Spinal cord (tissue), 10 donors: ENCODE results near the gene UBR3. TPM values are rescaled to one million over a fixed set of nuclear protein-coding genes. Genes with fewer than 3 reads are reported as not detected.

ENCODE experiments used
- DNase-seq, 6 donors: peaks; one replicate each; pipeline versions ENCODE4 v3.0.0 to v3.0.0-alpha.2; 2013 to 2015; ENCODE audit warnings: low spot score in 6 of 6, low read depth in 4 of 6
- H3K27ac ChIP-seq: one replicate; pipeline ENCODE4 v1.5.1; 2013; ENCODE audit warnings: low read depth, low read length, control low read depth
- H3K27me3 ChIP-seq: one replicate; pipeline ENCODE4 v1.6.1; 2013; ENCODE audit warnings: low read length; ENCODE audit not compliant: control insufficient read depth, insufficient read depth
- H3K36me3 ChIP-seq: one replicate; pipeline ENCODE4 v1.6.1; 2013; ENCODE audit warnings: low read length; ENCODE audit not compliant: control insufficient read depth, insufficient read depth
- H3K4me1 ChIP-seq: one replicate; pipeline ENCODE4 v1.6.1; 2013; ENCODE audit warnings: low read length; ENCODE audit not compliant: control insufficient read depth, insufficient read depth
- H3K4me3 ChIP-seq: one replicate; pipeline ENCODE4 v1.5.1; 2013; ENCODE audit warnings: low read depth, low read length, control low read depth
- H3K9me3 ChIP-seq: one replicate; pipeline ENCODE4 v1.6.1; 2013; ENCODE audit warnings: low read length; ENCODE audit not compliant: control insufficient read depth, insufficient read depth
- WGBS: methylation state at CpG from one replicate; pipeline ENCODE4 v1.1.5; 2013; ENCODE audit warnings: missing lambda C conversion rate; ENCODE audit not compliant: insufficient coverage; 5-methylcytosine and 5-hydroxymethylcytosine counted together
- polyA plus RNA-seq, 2 donors: library from polyadenylated mRNA; unstranded; fragments of 120-200 nt; gene quantifications; one replicate each; pipeline ENCODE4 v1.2.1, GENCODE V29; 2013; ENCODE audit not compliant: insufficient read length in 2 of 2
- total RNA-seq, 2 donors: library from RNA; depleted of rRNA in 1 of 2; stranded (reverse); fragments of 120-200 nt in 1 of 2; fragments of >200 nt in 1 of 2; gene quantifications; one replicate each; pipeline versions ENCODE4 v1.2.3 to v1.2.4, GENCODE V29; 2013 to 2014
- donor health status: healthy.

UBR3 gene
- total and polyA plus RNA-seq, 4 donors: 47.7 to 154 (median 50.0) TPM

DNA sequence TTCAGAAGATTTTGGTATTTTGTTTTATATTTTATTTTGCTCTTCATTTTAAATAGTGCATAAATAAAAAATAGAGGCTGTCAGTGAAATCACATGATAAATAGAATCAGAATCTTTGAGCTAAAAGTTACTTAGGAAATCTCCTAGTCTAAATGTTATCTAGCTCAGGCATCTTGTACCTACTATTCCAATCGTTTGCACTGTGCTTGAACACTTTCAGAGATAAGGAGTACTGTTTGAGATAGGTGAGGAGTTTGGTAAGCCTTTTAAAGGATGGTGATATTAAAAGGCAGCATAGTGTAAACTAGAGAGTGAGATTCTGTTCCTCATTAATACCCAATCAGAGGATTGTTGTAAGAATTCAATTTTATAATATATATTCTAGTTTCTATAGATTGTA is 193.5 kb downstream of the UBR3 start:
- no CpG with 5 or more reads among the region's 1 CpG for WGBS
- H3K4me1 ChIP-seq: no peaks in the 10 kb centered on the region
- no peak overlapping the region for H3K27ac ChIP-seq
- DNase-seq: no peak
- no peaks in the 10 kb centered on the region for H3K36me3 ChIP-seq
- H3K9me3 ChIP-seq: no peaks in the 10 kb centered on the region
- no peak overlapping the region for H3K4me3 ChIP-seq
- H3K27me3 ChIP-seq: no peaks in the 10 kb centered on the region

DNA sequence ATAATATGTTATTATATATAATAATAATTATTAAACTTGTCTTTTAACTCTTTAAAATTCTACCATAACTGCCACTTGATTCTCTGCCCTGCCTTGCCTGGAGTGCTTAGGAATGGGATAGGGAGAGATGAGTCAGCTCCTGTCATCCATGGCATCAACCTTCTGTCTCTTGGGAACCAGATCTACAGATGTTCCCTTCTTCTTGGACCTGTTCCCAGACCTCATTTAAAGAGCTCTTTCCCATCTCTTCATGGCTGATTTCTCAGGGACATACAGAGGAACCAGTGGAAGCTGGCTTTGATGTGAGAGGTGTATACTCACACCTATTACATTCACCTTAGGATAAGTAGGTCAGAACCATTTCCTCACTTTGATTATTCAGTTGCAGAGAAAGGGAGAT is 195.4 kb downstream of the UBR3 start:
- Histone ChIP-seq H3K9me3 (no peaks in the 10 kb centered on the region), H3K4me1 (no peaks in the 10 kb centered on the region), H3K27ac (no peak overlapping the region), H3K27me3 (no peaks in the 10 kb centered on the region), H3K36me3 (no peaks in the 10 kb centered on the region), H3K4me3 (no peak overlapping the region)
- peak in 3 of 6 donors; percentile 4 to 51 (median 10) for DNase-seq

DNA sequence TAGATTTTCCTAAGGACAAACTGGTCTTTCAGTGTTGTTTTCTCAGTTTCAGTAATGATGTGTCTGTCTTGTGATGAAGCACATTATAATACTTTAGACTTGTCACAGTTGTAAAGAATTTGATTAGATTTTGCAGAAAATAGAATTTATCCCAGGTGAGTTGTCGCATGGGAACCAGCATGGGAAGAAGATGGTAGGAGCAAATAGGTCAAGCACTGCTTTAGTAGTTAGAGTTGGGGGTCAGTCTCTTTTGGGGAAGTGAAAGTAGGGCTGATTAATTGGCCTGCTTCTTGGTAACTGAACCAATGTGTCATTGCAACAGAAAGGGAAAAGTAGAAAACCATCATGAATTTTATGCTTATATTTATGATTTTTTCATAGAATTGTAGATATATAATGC is 197.5 kb downstream of the UBR3 start:
- Histone ChIP-seq H3K27ac (no peak overlapping the region), H3K9me3 (no peaks in the 10 kb centered on the region), H3K27me3 (no peaks in the 10 kb centered on the region), H3K36me3 (no peaks in the 10 kb centered on the region), H3K4me3 (no peak overlapping the region), H3K4me1 (no peaks in the 10 kb centered on the region)
- 100% methylated on average over 1 of the region's 1 CpG for WGBS
- DNase-seq: no peak

DNA sequence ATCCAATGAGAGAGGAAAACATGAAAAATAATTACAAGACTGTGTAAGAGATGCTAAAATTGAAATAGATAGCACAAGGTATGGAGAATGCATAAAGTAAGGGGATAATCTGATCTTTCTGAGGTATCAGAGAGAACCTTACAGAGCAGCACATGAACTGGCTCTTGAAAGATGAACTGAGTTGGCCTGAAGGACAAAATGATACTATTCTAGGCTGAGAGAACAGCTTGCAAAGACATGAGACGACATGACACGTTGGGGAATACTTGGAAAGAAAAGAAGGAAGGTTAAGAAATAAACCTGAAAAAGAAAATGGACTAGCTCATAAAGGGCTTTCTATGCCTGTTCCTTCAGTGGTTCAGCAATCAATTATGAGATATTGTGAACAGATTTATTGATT is 198.0 kb downstream of the UBR3 start:
- Histone ChIP-seq H3K27me3 (no peaks in the 10 kb centered on the region), H3K9me3 (no peaks in the 10 kb centered on the region), H3K36me3 (no peaks in the 10 kb centered on the region), H3K4me1 (no peaks in the 10 kb centered on the region), H3K4me3 (no peak overlapping the region), H3K27ac (no peak overlapping the region)
- DNase-seq: no peak
- WGBS: 95% methylated on average over 2 of the region's 2 CpGs

DNA sequence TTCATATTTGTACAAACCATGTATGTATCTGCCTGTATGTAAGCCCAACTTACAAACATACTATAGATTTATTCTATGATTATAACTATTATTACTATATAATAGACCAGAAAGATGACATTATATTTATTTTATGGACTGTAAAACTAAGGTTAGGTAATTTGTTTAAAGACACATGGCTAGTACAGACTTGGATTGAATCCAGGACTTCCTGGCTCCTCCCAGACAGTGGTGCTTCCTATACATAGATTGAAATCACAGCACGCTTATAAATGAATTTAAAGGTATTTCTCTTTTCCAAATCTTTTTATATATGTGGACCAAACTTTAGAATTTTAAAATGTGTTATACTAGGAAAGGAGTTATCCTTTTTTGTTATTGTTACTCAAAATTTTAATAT is 199.1 kb downstream of the UBR3 start:
- Histone ChIP-seq H3K4me3 (no peak overlapping the region), H3K27me3 (no peaks in the 10 kb centered on the region), H3K36me3 (peaks cover 4% of the 10 kb centered on the region), H3K27ac (no peak overlapping the region), H3K9me3 (no peaks in the 10 kb centered on the region), H3K4me1 (no peaks in the 10 kb centered on the region)
- no peak for DNase-seq
- WGBS: no CpG with 5 or more reads among the region's 1 CpG

DNA sequence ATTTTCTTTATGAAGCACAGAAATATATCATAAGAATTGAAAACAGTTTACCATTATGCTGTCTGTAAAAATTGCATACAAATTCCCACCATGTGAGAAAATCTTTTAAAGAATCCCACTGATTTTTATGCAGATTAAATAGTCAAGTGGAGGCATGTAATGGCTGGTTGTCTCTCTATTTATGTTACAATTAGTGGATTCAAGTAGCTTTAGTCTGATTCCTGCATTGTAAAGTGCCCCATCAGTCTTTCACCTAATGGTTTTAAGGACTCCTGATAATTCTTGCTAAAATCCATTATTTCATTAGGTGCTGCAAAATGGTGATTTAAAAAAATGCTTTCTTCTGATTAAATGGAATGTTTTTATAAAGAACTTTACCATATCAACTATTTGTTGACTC is 202.3 kb downstream of the UBR3 start:
- peak in 1 of 6 donors; percentile 26 for DNase-seq
- no peak overlapping the region for H3K27ac ChIP-seq
- H3K27me3 ChIP-seq: no peaks in the 10 kb centered on the region
- H3K4me3 ChIP-seq: no peak overlapping the region
- H3K36me3 ChIP-seq: peaks cover 4% of the 10 kb centered on the region
- no peaks in the 10 kb centered on the region for H3K9me3 ChIP-seq
- no peaks in the 10 kb centered on the region for H3K4me1 ChIP-seq

DNA sequence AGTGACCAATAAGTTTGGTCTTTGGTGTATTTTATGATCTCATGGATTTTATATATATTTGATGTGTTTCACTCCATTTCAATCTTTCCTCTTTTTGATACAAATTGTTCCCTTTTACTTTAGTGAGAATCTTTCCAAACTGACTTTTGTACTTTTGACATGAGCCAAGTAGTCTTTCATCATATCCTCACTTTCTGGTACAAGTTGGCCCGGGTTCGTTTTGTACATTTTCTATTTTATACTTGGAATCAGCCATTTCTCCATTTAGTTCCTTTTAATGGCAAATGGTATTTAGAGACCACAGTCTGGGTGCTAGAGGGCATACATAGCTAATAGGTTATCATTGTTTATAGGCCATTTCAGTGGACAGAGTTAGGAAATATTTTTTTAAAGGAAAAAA is 202.8 kb downstream of the UBR3 start:
- no CpG with 5 or more reads among the region's 2 CpGs for WGBS
- H3K4me3 ChIP-seq: no peak overlapping the region
- H3K9me3 ChIP-seq: no peaks in the 10 kb centered on the region
- no peak for DNase-seq
- no peak overlapping the region for H3K27ac ChIP-seq
- no peaks in the 10 kb centered on the region for H3K4me1 ChIP-seq
- peaks cover 4% of the 10 kb centered on the region for H3K36me3 ChIP-seq
- no peaks in the 10 kb centered on the region for H3K27me3 ChIP-seq

DNA sequence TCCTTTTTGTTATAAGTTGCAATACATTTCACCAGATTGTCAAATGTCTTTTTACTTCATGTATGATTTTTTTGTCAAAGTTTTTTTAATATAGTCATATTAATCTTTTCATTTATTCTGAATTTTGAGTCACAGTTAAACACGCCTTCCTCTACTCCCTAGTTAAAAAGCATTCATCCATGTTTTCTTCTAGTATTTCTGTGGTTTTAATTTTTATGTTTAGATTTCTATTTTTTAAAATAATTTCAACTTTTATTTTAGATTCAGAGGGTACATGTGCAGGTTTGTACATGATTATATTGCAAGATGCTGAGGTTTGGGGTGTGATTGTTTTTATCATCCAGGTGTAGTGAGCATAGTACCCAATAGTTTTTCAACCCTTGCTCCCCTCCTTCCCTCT is 204.0 kb downstream of the UBR3 start:
- H3K27ac ChIP-seq: no peak overlapping the region
- no peaks in the 10 kb centered on the region for H3K9me3 ChIP-seq
- peaks cover 4% of the 10 kb centered on the region for H3K36me3 ChIP-seq
- no peaks in the 10 kb centered on the region for H3K27me3 ChIP-seq
- no peak overlapping the region for H3K4me3 ChIP-seq
- no peak for DNase-seq
- no CpG with 5 or more reads among the region's 1 CpG for WGBS
- no peaks in the 10 kb centered on the region for H3K4me1 ChIP-seq

DNA sequence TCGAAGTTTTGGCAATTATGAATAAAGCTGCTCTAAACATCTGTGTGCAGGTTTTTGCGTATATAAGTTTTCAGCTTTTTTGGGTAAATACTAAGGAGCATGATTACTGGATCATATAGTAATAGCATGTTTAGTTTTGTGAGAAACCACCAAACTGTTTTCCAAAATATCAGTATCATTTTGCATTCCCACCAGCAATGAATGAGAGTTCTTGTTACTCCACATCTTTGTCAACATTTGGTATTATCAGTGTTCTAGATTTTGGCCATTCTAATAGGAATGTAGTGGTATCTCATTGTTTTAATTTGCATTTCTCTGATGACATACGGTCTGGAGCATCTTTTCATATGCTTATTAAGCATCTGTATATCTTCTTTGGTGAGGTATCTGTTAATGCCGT is 207.3 kb downstream of the UBR3 start:
- no peaks in the 10 kb centered on the region for H3K4me1 ChIP-seq
- H3K36me3 ChIP-seq: peaks cover 4% of the 10 kb centered on the region
- H3K27ac ChIP-seq: no peak overlapping the region
- H3K9me3 ChIP-seq: no peaks in the 10 kb centered on the region
- no CpG with 5 or more reads among the region's 4 CpGs for WGBS
- DNase-seq: no peak
- H3K4me3 ChIP-seq: no peak overlapping the region
- H3K27me3 ChIP-seq: no peaks in the 10 kb centered on the region

DNA sequence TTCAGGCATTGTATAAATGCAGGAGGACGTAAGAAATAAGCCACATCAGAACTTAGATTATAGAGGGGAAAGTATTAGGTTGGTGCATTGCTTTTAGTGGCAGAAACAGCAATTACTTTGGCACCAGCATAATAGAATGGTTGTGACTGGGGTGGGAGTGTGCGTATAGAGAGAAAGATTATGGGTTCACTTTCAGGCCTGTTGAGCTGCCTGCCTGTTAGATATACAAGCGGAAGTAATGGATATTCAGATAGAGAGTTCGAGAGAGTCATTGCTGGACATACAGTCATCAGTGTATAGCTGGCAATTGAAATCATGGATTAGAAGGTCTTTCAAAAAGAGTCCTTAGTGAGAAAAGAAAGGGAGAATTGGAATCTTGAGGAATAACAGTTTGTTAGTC is 211.5 kb downstream of the UBR3 start:
- Histone ChIP-seq H3K4me3 (no peak overlapping the region), H3K27me3 (no peaks in the 10 kb centered on the region), H3K36me3 (no peaks in the 10 kb centered on the region), H3K4me1 (no peaks in the 10 kb centered on the region), H3K27ac (no peak overlapping the region), H3K9me3 (no peaks in the 10 kb centered on the region)
- no peak for DNase-seq
- 92% methylated on average over 4 of the region's 4 CpGs for WGBS
